ENCODE results near the gene NT5DC3.

Gene NT5DC3

DNA sequence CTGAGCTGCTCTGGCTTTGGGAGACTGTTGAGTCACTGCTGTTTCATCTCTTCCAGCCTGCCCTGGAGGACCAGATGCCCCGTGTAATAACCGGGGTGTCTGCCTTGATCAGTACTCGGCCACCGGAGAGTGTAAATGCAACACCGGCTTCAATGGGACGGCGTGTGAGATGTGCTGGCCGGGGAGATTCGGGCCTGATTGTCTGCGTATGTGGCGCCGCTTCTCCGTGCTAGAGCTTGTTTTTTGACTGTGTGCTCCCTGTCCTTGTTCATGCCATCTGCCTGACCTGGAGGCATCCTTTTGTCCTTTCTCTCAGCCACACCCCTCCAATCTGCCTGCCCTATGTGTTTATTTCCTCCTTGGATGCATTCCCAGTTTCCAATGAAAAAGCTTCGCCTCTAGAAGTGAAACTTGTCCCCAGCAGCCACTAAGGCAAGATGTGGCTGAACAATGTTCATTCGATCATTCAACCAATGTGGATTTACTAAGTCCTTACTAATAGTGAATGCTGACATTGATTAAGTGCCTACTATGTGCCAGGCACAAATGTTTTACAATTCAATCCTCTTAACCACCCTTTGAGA, 98.6 kb downstream of the NT5DC3 start:
- no peak for DNase-seq

DNA sequence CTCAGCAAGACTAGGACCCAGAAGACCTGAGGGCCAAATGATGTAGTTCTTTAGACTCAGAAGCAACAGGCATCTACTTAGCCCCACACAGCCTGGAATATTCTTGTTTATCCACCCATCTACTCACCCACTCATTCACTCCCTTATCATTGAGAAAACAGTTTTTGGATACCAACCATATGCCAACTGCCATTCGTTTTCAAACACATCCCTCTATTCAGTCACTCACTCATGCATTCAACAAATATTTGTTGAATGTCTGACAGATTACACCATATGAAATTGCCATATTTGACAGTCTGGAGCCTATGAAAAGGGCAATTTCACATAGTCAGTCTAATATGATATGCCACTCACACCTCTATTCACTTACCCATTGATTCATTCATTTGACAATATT, 103.2 kb downstream of the NT5DC3 start:
- no peak for DNase-seq

GRCh38 chr12:103736572-103736971, 104.5 kb downstream of the NT5DC3 start:
- no peak for DNase-seq

DNA sequence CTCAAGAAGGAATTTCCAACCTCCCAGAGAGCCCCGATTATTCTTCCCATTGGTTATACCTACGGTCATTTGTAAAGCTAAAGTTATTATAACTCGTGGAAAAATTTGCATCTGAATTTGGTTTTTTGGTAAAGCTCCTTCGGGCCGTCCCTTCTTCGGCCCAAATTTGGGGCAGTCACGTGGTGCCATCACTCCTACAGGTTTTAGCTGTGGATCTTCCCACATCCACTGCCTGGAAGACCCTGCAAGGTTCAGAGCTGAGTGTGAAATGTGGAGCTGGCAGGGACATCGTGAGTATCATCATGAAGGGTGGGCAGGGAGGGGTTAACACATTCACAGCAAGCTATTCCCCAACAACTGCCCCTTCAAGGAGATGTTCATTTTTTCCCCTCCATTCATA, 105.7 kb downstream of the NT5DC3 start:
- DNase-seq, result no peak

GRCh38 chr12:103734863-103735262, 106.2 kb downstream of the NT5DC3 start:
- DNase-seq, result no peak

DNA sequence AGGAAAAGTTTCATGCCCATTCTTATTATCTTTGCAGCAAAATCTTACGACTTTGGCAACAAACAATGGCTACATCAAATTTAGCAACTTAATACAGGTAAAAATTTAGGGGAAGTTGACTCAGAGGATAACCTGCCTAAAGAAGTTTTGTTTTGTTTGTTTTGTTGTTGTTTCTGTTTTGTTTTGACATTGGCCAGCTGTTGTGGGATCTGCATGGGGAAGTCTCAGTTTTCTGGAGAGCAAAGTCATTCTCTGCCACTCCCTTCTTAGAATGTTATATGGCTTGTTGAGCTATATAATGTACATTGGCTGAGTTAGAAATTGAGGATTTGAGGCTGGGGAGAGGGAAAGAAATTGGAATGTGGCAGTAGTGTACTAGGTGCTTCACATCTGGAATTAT, 109.5 kb downstream of the NT5DC3 start:
- no peak for DNase-seq

GRCh38 chr12:103729499-103729898, 111.5 kb downstream of the NT5DC3 start:
- DNase-seq, result no peak

- DNase-seq, result no peak
Measured at GRCh38 chr12:103728323-103728722, 112.7 kb downstream of the NT5DC3 start.

- no peak for DNase-seq
Measured at GRCh38 chr12:103727638-103728037, 113.4 kb downstream of the NT5DC3 start.

DNA sequence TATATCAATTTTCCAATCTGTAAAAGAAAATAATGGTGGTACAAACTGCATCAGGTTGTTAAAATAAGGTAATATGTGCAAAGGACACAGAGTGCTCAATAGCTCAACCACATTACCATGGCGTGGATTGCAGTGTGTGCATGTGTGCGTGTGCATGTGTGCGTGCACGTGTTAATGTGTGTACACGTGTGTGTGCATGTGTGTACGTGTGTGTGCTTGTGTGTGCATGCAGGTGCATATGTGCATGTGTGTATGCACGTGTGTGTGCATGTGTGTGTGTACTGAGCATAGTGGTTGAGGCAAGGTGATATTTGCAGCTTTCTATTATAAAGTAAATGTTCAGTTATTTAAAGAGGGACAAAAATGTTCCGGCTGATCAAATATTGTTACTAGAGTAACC, 115.6 kb downstream of the NT5DC3 start:
- no peak for DNase-seq
